Measurements from ENCODE around the gene TMEM254. TPM values are rescaled to one million over a fixed set of nuclear protein-coding genes. Genes with fewer than 3 reads are reported as not detected.

TMEM254 gene
- total and polyA plus RNA-seq, 2 of the 13 experiments (the other 11 are each of a cell fraction or from before 2014, with no cell fraction given), result 11.2 to 39.0 TPM

DNA sequence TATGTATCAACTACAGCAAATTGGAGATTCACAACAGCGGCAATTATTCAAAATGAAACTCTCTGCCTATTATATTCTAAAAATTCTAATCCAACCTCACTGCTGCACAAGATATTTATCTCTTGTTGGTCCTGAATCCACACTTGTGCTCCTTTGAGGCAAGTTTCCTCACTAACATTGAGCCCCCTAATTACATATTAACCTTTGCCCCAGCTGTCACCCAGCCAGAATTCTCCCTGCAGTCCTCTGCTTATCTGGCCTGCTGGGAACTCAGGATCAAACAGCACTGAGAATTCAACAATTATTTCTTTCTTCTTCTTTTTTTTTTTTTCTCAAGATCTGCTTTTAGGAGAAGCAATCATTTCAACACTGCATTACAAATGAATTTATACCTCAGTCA lies 32.5 kb downstream of the TMEM254 start (continued):
- no peak for TF ChIP-seq HMGA1 (CRISPR knock-in tag; conservative IDR thresholded peaks at IDR 0.05)
- TF ChIP-seq, protein P1, sequence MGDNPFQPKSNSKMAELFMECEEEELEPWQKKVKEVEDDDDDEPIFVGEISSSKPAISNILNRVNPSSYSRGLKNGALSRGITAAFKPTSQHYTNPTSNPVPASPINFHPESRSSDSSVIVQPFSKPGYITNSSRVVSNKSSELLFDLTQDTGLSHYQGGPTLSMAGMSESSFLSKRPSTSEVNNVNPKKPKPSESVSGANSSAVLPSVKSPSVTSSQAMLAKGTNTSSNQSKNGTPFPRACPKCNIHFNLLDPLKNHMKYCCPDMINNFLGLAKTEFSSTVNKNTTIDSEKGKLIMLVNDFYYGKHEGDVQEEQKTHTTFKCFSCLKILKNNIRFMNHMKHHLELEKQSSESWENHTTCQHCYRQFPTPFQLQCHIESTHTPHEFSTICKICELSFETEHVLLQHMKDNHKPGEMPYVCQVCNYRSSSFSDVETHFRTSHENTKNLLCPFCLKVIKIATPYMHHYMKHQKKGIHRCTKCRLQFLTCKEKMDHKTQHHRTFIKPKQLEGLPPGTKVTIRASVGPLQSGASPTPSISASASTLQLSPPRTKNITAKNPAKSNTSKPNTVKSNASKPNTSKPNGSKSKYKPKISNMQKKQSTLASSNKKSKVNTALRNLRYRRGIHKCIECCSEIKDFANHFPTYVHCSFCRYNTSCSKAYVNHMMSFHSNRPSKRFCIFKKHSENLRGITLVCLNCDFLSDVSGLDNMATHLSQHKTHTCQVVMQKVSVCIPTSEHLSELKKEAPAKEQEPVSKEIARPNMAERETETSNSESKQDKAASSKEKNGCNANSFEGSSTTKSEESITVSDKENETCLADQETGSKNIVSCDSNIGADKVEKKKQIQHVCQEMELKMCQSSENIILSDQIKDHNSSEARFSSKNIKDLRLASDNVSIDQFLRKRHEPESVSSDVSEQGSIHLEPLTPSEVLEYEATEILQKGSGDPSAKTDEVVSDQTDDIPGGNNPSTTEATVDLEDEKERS (CRISPR knock-in tag; IDR thresholded peaks at IDR 0.05), result no peak
- TF ChIP-seq, protein P2, sequence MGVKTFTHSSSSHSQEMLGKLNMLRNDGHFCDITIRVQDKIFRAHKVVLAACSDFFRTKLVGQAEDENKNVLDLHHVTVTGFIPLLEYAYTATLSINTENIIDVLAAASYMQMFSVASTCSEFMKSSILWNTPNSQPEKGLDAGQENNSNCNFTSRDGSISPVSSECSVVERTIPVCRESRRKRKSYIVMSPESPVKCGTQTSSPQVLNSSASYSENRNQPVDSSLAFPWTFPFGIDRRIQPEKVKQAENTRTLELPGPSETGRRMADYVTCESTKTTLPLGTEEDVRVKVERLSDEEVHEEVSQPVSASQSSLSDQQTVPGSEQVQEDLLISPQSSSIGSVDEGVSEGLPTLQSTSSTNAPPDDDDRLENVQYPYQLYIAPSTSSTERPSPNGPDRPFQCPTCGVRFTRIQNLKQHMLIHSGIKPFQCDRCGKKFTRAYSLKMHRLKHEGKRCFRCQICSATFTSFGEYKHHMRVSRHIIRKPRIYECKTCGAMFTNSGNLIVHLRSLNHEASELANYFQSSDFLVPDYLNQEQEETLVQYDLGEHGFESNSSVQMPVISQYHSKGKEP (CRISPR knock-in tag; IDR thresholded peaks at IDR 0.05), result no peak
- no peak for TF ChIP-seq BRD4 (CRISPR knock-in tag; IDR thresholded peaks at IDR 0.05)
- no peak for TF ChIP-seq CCDC6 (CRISPR knock-in tag; IDR thresholded peaks at IDR 0.05)
- no peak for TF ChIP-seq IRF2 (CRISPR knock-in tag; IDR thresholded peaks at IDR 0.05)
- TF ChIP-seq SMAD9 (CRISPR knock-in tag; IDR thresholded peaks at IDR 0.05), result no peak
- TF ChIP-seq, protein P3, sequence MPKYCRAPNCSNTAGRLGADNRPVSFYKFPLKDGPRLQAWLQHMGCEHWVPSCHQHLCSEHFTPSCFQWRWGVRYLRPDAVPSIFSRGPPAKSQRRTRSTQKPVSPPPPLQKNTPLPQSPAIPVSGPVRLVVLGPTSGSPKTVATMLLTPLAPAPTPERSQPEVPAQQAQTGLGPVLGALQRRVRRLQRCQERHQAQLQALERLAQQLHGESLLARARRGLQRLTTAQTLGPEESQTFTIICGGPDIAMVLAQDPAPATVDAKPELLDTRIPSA (CRISPR knock-in tag; IDR thresholded peaks at IDR 0.05; ENCODE audit: borderline replicate concordance), result no peak
- TF ChIP-seq, protein P4, sequence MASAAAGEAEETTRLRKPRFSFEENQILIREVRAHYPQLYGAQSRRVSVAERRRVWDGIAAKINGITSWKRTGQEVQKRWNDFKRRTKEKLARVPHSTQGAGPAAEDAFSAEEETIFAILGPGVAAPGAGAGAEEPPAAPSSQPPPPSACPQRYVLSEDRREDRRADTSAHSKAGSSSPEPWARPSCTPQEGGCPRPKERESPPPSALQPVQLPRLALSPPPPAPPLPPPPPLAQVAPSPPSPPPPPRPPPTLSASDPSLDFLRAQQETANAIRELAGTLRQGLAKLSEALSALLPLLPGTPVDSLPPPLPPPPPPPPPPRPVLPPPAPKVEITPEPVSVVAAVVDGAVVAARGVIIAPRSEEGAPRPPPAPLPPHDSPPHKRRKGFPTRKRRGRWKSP (CRISPR knock-in tag; IDR thresholded peaks at IDR 0.05), result no peak
- TF ChIP-seq HDAC2 (CRISPR knock-in tag; IDR thresholded peaks at IDR 0.05), result no peak
- TF ChIP-seq, protein P5, sequence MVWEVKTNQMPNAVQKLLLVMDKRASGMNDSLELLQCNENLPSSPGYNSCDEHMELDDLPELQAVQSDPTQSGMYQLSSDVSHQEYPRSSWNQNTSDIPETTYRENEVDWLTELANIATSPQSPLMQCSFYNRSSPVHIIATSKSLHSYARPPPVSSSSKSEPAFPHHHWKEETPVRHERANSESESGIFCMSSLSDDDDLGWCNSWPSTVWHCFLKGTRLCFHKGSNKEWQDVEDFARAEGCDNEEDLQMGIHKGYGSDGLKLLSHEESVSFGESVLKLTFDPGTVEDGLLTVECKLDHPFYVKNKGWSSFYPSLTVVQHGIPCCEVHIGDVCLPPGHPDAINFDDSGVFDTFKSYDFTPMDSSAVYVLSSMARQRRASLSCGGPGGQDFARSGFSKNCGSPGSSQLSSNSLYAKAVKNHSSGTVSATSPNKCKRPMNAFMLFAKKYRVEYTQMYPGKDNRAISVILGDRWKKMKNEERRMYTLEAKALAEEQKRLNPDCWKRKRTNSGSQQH (CRISPR knock-in tag; IDR thresholded peaks at IDR 0.05; ENCODE audit: low read depth), result no peak
- TF ChIP-seq SRY (CRISPR knock-in tag; IDR thresholded peaks at IDR 0.05), result no peak
- no peak for TF ChIP-seq CREB1 (IDR thresholded peaks at IDR 0.05)
- TF ChIP-seq CREB1 (CRISPR knock-in tag; IDR thresholded peaks at IDR 0.05), result no peak
- TF ChIP-seq HNF4A (CRISPR knock-in tag; IDR thresholded peaks at IDR 0.05), result peak; percentile 56; the same call in 1 of the 2 replicates
- TF ChIP-seq ZNF234 (CRISPR knock-in tag; conservative IDR thresholded peaks at IDR 0.05), result no peak
- no peak for TF ChIP-seq PRPF4 (IDR thresholded peaks at IDR 0.05; ENCODE audit: low read depth, low read length, poor library complexity, severe bottlenecking)
- TF ChIP-seq DNMT1 (CRISPR knock-in tag; IDR thresholded peaks at IDR 0.05), result no peak
- TF ChIP-seq RBM22 (optimal IDR thresholded peaks at IDR 0.05; ENCODE audit: low read length), result no peak
- no peak for TF ChIP-seq ZNF546 (CRISPR knock-in tag; conservative IDR thresholded peaks at IDR 0.05)
- TF ChIP-seq PHF5A (CRISPR knock-in tag; IDR thresholded peaks at IDR 0.05; ENCODE audit: low read depth, unreplicated experiment), result no peak
- TF ChIP-seq IKZF4 (CRISPR knock-in tag; IDR thresholded peaks at IDR 0.05; ENCODE audit: borderline replicate concordance, low read depth, not compliant biosample characterization), result no peak
- peak; percentile 41; the same call in 1 of the 2 replicates for TF ChIP-seq ISL2 (CRISPR knock-in tag; IDR thresholded peaks at IDR 0.05)
- no peak for TF ChIP-seq ZNF605 (CRISPR knock-in tag; IDR thresholded peaks at IDR 0.05)
- TF ChIP-seq NCOR1 (IDR thresholded peaks at IDR 0.05; ENCODE audit: borderline replicate concordance, low read length), result no peak
